Stimulated activated effector memory CD8-positive, alpha-beta T cell treated with anti-CD3 and anti-CD28 coated beads, Interleukin-12 subunit alpha, Interleukin-12 subunit beta, amount 100 ng/mL, for 72 hours (primary cell): ENCODE measurements around the gene KDM4B.
A peak's percentile ranks its signal among the peaks of the same experiment; 100 is the strongest.
"Not testable (repeated sequence)": the region's sequence is repeated elsewhere in the genome, so short reads cannot be mapped to it uniquely, and the experiment has no call there.

ENCODE experiments used
- ATAC-seq: fragments of 150-1000 bp; cut with Tn5 transposase; 2 replicates; pipeline ENCODE4 v1.10.0; 2021
- DNase-seq, 2 donors: peaks; one replicate each; pipeline ENCODE4 v3.0.0; 2021 to 2022; ENCODE audit warnings: low spot score in 2 of 2
- H3K27ac Mint-ChIP-seq: one replicate; pipeline ENCODE4 v1.8.0; 2022; ENCODE audit warnings: mild to moderate bottlenecking, mixed read lengths
- H3K36me3 Mint-ChIP-seq: one replicate; pipeline ENCODE4 v1.8.0; 2022; ENCODE audit warnings: mild to moderate bottlenecking, mixed read lengths
- H3K4me1 Mint-ChIP-seq: one replicate; pipeline ENCODE4 v1.8.0; 2022; ENCODE audit warnings: mixed read lengths
- H3K4me3 Mint-ChIP-seq: one replicate; pipeline ENCODE4 v1.8.0; 2022; ENCODE audit warnings: mild to moderate bottlenecking, mixed read lengths
- H3K9me3 Mint-ChIP-seq: one replicate; pipeline ENCODE4 v1.8.0; 2022; ENCODE audit warnings: mixed read lengths

KDM4B gene

GRCh38 chr19:5026706-5027273, 57.9 kb downstream of the KDM4B start:
- Mint-ChIP-seq H3K4me3 (no peak overlapping the region), H3K9me3 (no peaks in the 10 kb centered on the region), H3K36me3 (peaks cover 21% of the 10 kb centered on the region), H3K4me1 (peaks cover 32% of the 10 kb centered on the region), H3K27ac (no peak overlapping the region)
- ATAC-seq (no peak), DNase-seq (no peak)

- no peak for ATAC-seq
- no peaks in the 10 kb centered on the region for H3K9me3 Mint-ChIP-seq
- no peak overlapping the region for H3K4me3 Mint-ChIP-seq
- H3K4me1 Mint-ChIP-seq: peaks cover 28% of the 10 kb centered on the region
- H3K27ac Mint-ChIP-seq: peak overlapping the region; percentile 20
- no peak for DNase-seq
- H3K36me3 Mint-ChIP-seq: peaks cover 17% of the 10 kb centered on the region
Measured at GRCh38 chr19:5028229-5028886, 59.4 kb downstream of the KDM4B start.

GRCh38 chr19:5029596-5029995, 60.7 kb downstream of the KDM4B start:
- peaks cover 28% of the 10 kb centered on the region for H3K4me1 Mint-ChIP-seq
- not testable (repeated sequence) for H3K4me3 Mint-ChIP-seq, H3K9me3 Mint-ChIP-seq, H3K27ac Mint-ChIP-seq
- peaks cover 30% of the 10 kb centered on the region for H3K36me3 Mint-ChIP-seq
- ATAC-seq: peak; percentile 54
- DNase-seq: peak; percentile 58 to 80

GRCh38 chr19:5030136-5030820, 61.4 kb downstream of the KDM4B start:
- Mint-ChIP-seq H3K9me3 (no peaks in the 10 kb centered on the region), H3K4me3 (no peak overlapping the region), H3K36me3 (peaks cover 36% of the 10 kb centered on the region), H3K27ac (no peak overlapping the region), H3K4me1 (peaks cover 32% of the 10 kb centered on the region)
- DNase-seq (no peak), ATAC-seq (no peak)

- ATAC-seq: peak; percentile 19
- no peak overlapping the region for H3K4me3 Mint-ChIP-seq
Measured at GRCh38 chr19:5030822-5031221, 61.9 kb downstream of the KDM4B start.

GRCh38 chr19:5031231-5032100, 62.6 kb downstream of the KDM4B start:
- no peaks in the 10 kb centered on the region for H3K9me3 Mint-ChIP-seq
- H3K4me3 Mint-ChIP-seq: no peak overlapping the region
- peaks cover 33% of the 10 kb centered on the region for H3K4me1 Mint-ChIP-seq
- DNase-seq (peak; percentile 84 to 93), ATAC-seq (peak; percentile 87)
- no peak overlapping the region for H3K27ac Mint-ChIP-seq
- H3K36me3 Mint-ChIP-seq: peaks cover 37% of the 10 kb centered on the region

More at GRCh38 chr19:5030822-5031221, 61.9 kb downstream of the KDM4B start:
- H3K9me3 Mint-ChIP-seq: no peaks in the 10 kb centered on the region
- H3K4me1 Mint-ChIP-seq: peaks cover 33% of the 10 kb centered on the region
- peaks cover 37% of the 10 kb centered on the region for H3K36me3 Mint-ChIP-seq
- no peak overlapping the region for H3K27ac Mint-ChIP-seq
- no peak for DNase-seq

- ATAC-seq (no peak), DNase-seq (no peak)
- Mint-ChIP-seq H3K4me1 (peaks cover 33% of the 10 kb centered on the region), H3K27ac (no peak overlapping the region), H3K9me3 (no peaks in the 10 kb centered on the region), H3K4me3 (no peak overlapping the region), H3K36me3 (peaks cover 41% of the 10 kb centered on the region)
Measured at GRCh38 chr19:5032101-5032967, 63.4 kb downstream of the KDM4B start.

GRCh38 chr19:5035105-5035761, 66.3 kb downstream of the KDM4B start:
- peaks cover 25% of the 10 kb centered on the region for H3K4me1 Mint-ChIP-seq
- no peaks in the 10 kb centered on the region for H3K9me3 Mint-ChIP-seq
- DNase-seq: no peak
- ATAC-seq: no peak
- H3K36me3 Mint-ChIP-seq: peaks cover 52% of the 10 kb centered on the region
- H3K27ac Mint-ChIP-seq: no peak overlapping the region
- no peak overlapping the region for H3K4me3 Mint-ChIP-seq

- Mint-ChIP-seq H3K36me3 (peaks cover 60% of the 10 kb centered on the region), H3K4me3 (no peak overlapping the region), H3K27ac (no peak overlapping the region), H3K9me3 (no peaks in the 10 kb centered on the region), H3K4me1 (peaks cover 20% of the 10 kb centered on the region)
- no peak for DNase-seq
- no peak for ATAC-seq
Measured at GRCh38 chr19:5035793-5036697, 67.1 kb downstream of the KDM4B start.

GRCh38 chr19:5036698-5037563, 68.0 kb downstream of the KDM4B start:
- Mint-ChIP-seq H3K4me1 (peaks cover 12% of the 10 kb centered on the region), H3K36me3 (peaks cover 63% of the 10 kb centered on the region), H3K9me3 (no peaks in the 10 kb centered on the region), H3K4me3 (no peak overlapping the region), H3K27ac (no peak overlapping the region)
- DNase-seq (no peak), ATAC-seq (no peak)

- Mint-ChIP-seq H3K9me3 (no peaks in the 10 kb centered on the region), H3K27ac (no peak overlapping the region)
Measured at GRCh38 chr19:5037936-5038335, 69.0 kb downstream of the KDM4B start.

GRCh38 chr19:5038631-5039271, 69.8 kb downstream of the KDM4B start:
- H3K9me3 Mint-ChIP-seq: no peaks in the 10 kb centered on the region
- DNase-seq (no peak), ATAC-seq (peak; percentile 9)
- H3K4me3 Mint-ChIP-seq: no peak overlapping the region
- peaks cover 70% of the 10 kb centered on the region for H3K36me3 Mint-ChIP-seq
- H3K4me1 Mint-ChIP-seq: peaks cover 11% of the 10 kb centered on the region
- H3K27ac Mint-ChIP-seq: peak overlapping the region; percentile 86

More at GRCh38 chr19:5037936-5038335, 69.0 kb downstream of the KDM4B start:
- ATAC-seq: no peak
- no peak for DNase-seq
- Mint-ChIP-seq H3K4me1 (peaks cover 11% of the 10 kb centered on the region), H3K4me3 (no peak overlapping the region), H3K36me3 (peaks cover 72% of the 10 kb centered on the region)
